C4-2B (cell line): ENCODE data around the gene CTNNA2.

Experiments used
- ZFX ChIP-seq: fragments of 450-650 bp; IDR thresholded peaks from 2 replicates; pipeline ENCODE4 v1.6.1; 2017
- TF ChIP-seq, protein P1 (sequence below): fragments of 450-650 bp; conservative IDR thresholded peaks from 2 replicates; pipeline ENCODE4 v1.5.1; 2017; ENCODE audit warnings: mild to moderate bottlenecking

DNA sequence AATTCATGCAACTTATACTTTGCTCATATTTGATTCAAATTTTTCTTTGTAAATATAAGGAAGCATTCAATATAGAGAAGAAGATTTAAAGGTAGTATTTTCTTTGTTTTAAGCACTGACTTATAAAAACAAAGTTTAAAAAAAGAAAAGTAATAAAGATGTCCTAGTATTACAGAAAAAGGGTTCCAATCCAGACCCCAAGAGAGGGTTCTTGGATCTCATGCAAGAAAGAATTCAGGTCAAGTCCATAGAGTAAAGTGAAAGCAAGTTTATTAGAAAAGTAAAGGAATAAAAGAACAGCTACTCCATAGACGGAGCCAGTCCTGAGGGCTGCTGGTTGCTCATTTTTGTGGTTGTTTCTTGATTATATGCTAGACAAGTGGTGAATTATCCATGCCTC is 267.9 kb downstream of the CTNNA2 start:
- TF ChIP-seq, protein P1, sequence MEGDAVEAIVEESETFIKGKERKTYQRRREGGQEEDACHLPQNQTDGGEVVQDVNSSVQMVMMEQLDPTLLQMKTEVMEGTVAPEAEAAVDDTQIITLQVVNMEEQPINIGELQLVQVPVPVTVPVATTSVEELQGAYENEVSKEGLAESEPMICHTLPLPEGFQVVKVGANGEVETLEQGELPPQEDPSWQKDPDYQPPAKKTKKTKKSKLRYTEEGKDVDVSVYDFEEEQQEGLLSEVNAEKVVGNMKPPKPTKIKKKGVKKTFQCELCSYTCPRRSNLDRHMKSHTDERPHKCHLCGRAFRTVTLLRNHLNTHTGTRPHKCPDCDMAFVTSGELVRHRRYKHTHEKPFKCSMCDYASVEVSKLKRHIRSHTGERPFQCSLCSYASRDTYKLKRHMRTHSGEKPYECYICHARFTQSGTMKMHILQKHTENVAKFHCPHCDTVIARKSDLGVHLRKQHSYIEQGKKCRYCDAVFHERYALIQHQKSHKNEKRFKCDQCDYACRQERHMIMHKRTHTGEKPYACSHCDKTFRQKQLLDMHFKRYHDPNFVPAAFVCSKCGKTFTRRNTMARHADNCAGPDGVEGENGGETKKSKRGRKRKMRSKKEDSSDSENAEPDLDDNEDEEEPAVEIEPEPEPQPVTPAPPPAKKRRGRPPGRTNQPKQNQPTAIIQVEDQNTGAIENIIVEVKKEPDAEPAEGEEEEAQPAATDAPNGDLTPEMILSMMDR = no peak
- no peak for TF ChIP-seq ZFX
